HEK293 (cell line): ENCODE results near the gene NT5C1B.

Experiments
- CTCF ChIA-PET: fragments of 350-600 bp; formaldehyde crosslinking; extraction: SDS; loops from one replicate; lab custom pipeline; 2021; ENCODE audit warnings: antibody characterized with exemption; lab: Yijun Ruan, JAX
- POLR2A ChIA-PET: fragments of 300-600 bp; formaldehyde crosslinking; extraction: SDS; loops from one replicate; lab custom pipeline; 2020; ENCODE audit warnings: antibody characterized with exemption, inconsistent platforms; lab: Yijun Ruan, JAX
- H3K27ac ChIP-seq: fragments of 200-500 bp; sonication (Bioruptor generic); 2 replicates; pipeline ENCODE4 v1.5.1; 2014; ENCODE audit warnings: low read depth, low read length, control low read depth, inconsistent platforms; ENCODE audit errors: extremely low read depth
- H3K36me3 ChIP-seq, 2 experiments: fragments of 200-500 bp in 1 of 2; sonication (Bioruptor generic) in 1 of 2; 1 replicate in 1 of 2; 2 replicates in 1 of 2; pipeline ENCODE4 v1.5.1; 2014 to 2017; ENCODE audit warnings: inconsistent platforms in 2 of 2, low read length in 2 of 2; ENCODE audit not compliant: control insufficient read depth in 2 of 2, insufficient read depth in 1 of 2
- H3K4me1 ChIP-seq: fragments of 200-500 bp; sonication (Bioruptor generic); 2 replicates; pipeline ENCODE4 v1.5.1; 2014; ENCODE audit warnings: mild to moderate bottlenecking, low read length, inconsistent platforms; ENCODE audit not compliant: control insufficient read depth, insufficient read depth
- H3K4me3 ChIP-seq: 2 replicates; pipeline ENCODE4 v1.5.1; 2011; ENCODE audit warnings: low read depth, mild to moderate bottlenecking, control low read depth, low read length, moderate library complexity
- H3K9me3 ChIP-seq: fragments of 200-500 bp; sonication (Bioruptor generic); 2 replicates; pipeline ENCODE4 v1.5.1; 2014; ENCODE audit warnings: low read depth, low read length, inconsistent platforms; ENCODE audit not compliant: control insufficient read depth, insufficient read depth
- PRDM6 ChIP-seq: fragments of 450-650 bp; formaldehyde crosslinking; IDR thresholded peaks from 2 replicates; pipeline ENCODE4 v1.5.1; 2017; ENCODE audit warnings: missing biosample characterization, missing genetic modification characterization
- RBAK ChIP-seq: fragments of 450-650 bp; formaldehyde crosslinking; IDR thresholded peaks from 2 replicates; pipeline ENCODE4 v1.5.1; 2016; ENCODE audit warnings: missing biosample characterization, missing genetic modification characterization
- SP3 ChIP-seq: fragments of 450-650 bp; formaldehyde crosslinking; IDR thresholded peaks from 2 replicates; pipeline ENCODE4 v1.5.1; 2016; ENCODE audit warnings: missing biosample characterization, missing genetic modification characterization
- YY2 ChIP-seq: fragments of 450-650 bp; formaldehyde crosslinking; IDR thresholded peaks from 2 replicates; pipeline ENCODE4 v1.5.1; 2016; ENCODE audit warnings: missing biosample characterization, missing genetic modification characterization
- ZBTB17 ChIP-seq: fragments of 450-650 bp; formaldehyde crosslinking; IDR thresholded peaks from 2 replicates; pipeline ENCODE4 v1.5.1; 2016; ENCODE audit warnings: missing biosample characterization, missing genetic modification characterization
- ZBTB8A ChIP-seq: fragments of 450-650 bp; formaldehyde crosslinking; IDR thresholded peaks from 2 replicates; pipeline ENCODE4 v1.5.1; 2016; ENCODE audit warnings: missing biosample characterization, missing genetic modification characterization
- ZNF112 ChIP-seq: fragments of 450-650 bp; formaldehyde crosslinking; IDR thresholded peaks from 2 replicates; pipeline ENCODE4 v1.5.0; 2017; ENCODE audit warnings: missing biosample characterization, missing genetic modification characterization
- ZNF169 ChIP-seq: fragments of 450-650 bp; formaldehyde crosslinking; IDR thresholded peaks from 2 replicates; pipeline ENCODE4 v1.5.1; 2016; ENCODE audit warnings: missing biosample characterization, missing genetic modification characterization
- ZNF18 ChIP-seq: fragments of 450-650 bp; formaldehyde crosslinking; IDR thresholded peaks from 2 replicates; pipeline ENCODE4 v1.5.1; 2016; ENCODE audit warnings: missing biosample characterization, missing genetic modification characterization
- ZNF202 ChIP-seq: fragments of 450-650 bp; formaldehyde crosslinking; IDR thresholded peaks from 2 replicates; pipeline ENCODE4 v1.5.1; 2016; ENCODE audit warnings: missing biosample characterization, missing genetic modification characterization, borderline replicate concordance
- ZNF350 ChIP-seq: fragments of 450-650 bp; formaldehyde crosslinking; IDR thresholded peaks from 2 replicates; pipeline ENCODE4 v1.5.0; 2017; ENCODE audit warnings: missing biosample characterization, mild to moderate bottlenecking, missing genetic modification characterization
- ZNF398 ChIP-seq: fragments of 450-650 bp; formaldehyde crosslinking; IDR thresholded peaks from 2 replicates; pipeline ENCODE4 v1.5.1; 2017; ENCODE audit warnings: missing biosample characterization, missing genetic modification characterization
- ZNF416 ChIP-seq: fragments of 450-650 bp; formaldehyde crosslinking; IDR thresholded peaks from 2 replicates; pipeline ENCODE4 v1.5.1; 2016; ENCODE audit warnings: missing biosample characterization, missing genetic modification characterization
- ZNF426 ChIP-seq: fragments of 450-650 bp; formaldehyde crosslinking; IDR thresholded peaks from 2 replicates; pipeline ENCODE4 v1.5.1; 2017; ENCODE audit warnings: missing biosample characterization, missing genetic modification characterization, mild to moderate bottlenecking, inconsistent platforms, moderate library complexity
- ZNF488 ChIP-seq: fragments of 450-650 bp; formaldehyde crosslinking; IDR thresholded peaks from 2 replicates; pipeline ENCODE4 v1.5.1; 2016; ENCODE audit warnings: missing biosample characterization, missing genetic modification characterization
- ZNF558 ChIP-seq: fragments of 450-650 bp; formaldehyde crosslinking; IDR thresholded peaks from 2 replicates; pipeline ENCODE4 v1.5.1; 2016; ENCODE audit warnings: missing biosample characterization, missing genetic modification characterization
- ZNF596 ChIP-seq: fragments of 450-650 bp; IDR thresholded peaks from 2 replicates; pipeline ENCODE4 v1.5.0; 2018; ENCODE audit warnings: missing biosample characterization, mild to moderate bottlenecking, missing genetic modification characterization, moderate library complexity
- ZNF639 ChIP-seq: fragments of 450-650 bp; formaldehyde crosslinking; IDR thresholded peaks from 2 replicates; pipeline ENCODE4 v1.5.1; 2016; ENCODE audit warnings: missing biosample characterization, missing genetic modification characterization
- ZNF791 ChIP-seq: fragments of 450-650 bp; formaldehyde crosslinking; IDR thresholded peaks from 2 replicates; pipeline ENCODE4 v1.5.1; 2016; ENCODE audit warnings: missing biosample characterization, missing genetic modification characterization
- ZSCAN16 ChIP-seq: fragments of 450-650 bp; formaldehyde crosslinking; IDR thresholded peaks from 2 replicates; pipeline ENCODE4 v1.5.1; 2016; ENCODE audit warnings: missing biosample characterization, missing genetic modification characterization
- ZSCAN4 ChIP-seq: fragments of 450-650 bp; formaldehyde crosslinking; IDR thresholded peaks from 2 replicates; pipeline ENCODE4 v1.5.1; 2017; ENCODE audit warnings: missing biosample characterization, missing genetic modification characterization
- ZXDB ChIP-seq: fragments of 450-650 bp; formaldehyde crosslinking; IDR thresholded peaks from 2 replicates; pipeline ENCODE4 v1.5.1; 2016; ENCODE audit warnings: missing biosample characterization, missing genetic modification characterization

The NT5C1B gene

GRCh38 chr2:18589354-18589753, at the start of gene NT5C1B:
TSS of gene NT5C1B (minus strand) at chr2:18589569. CDS start at chr2:18589468, 101 bp downstream.
- Histone ChIP-seq H3K9me3 (no peaks in the 10 kb centered on the region; the same call in 1 of the 2 replicates), H3K36me3 (no peaks in the 10 kb centered on the region), H3K4me1 (no peaks in the 10 kb centered on the region), H3K4me3 (no peak within 1 kb of the TSS), H3K27ac (no peak within 1 kb of the TSS)
- ChIA-PET POLR2A (no interaction called here), CTCF (interaction anchor here (0.7 kb wide), 1 partner anchor 185 kb away, joined by 4 read pairs; no protein-coding TSS in a partner anchor)
- TF ChIP-seq ZSCAN16 (tag by site-specific recombination) (no peak), PRDM6 (tag by site-specific recombination) (no peak), ZNF488 (tag by site-specific recombination) (no peak), ZNF350 (tag by site-specific recombination) (no peak), ZNF416 (tag by site-specific recombination) (no peak), ZBTB17 (no peak), ZNF639 (tag by site-specific recombination) (no peak), ZXDB (no peak), ZSCAN4 (tag by site-specific recombination) (no peak), ZNF398 (tag by site-specific recombination) (no peak), ZNF112 (tag by site-specific recombination) (no peak), ZNF791 (no peak), RBAK (tag by site-specific recombination) (no peak), ZNF169 (tag by site-specific recombination) (no peak), ZNF202 (tag by site-specific recombination) (no peak), SP3 (tag by site-specific recombination) (no peak), ZNF426 (tag by site-specific recombination) (no peak), ZBTB8A (tag by site-specific recombination) (no peak)

GRCh38 chr2:18637196-18637595, 47.8 kb upstream of the NT5C1B start:
- H3K36me3 ChIP-seq = no peaks in the 10 kb centered on the region
- no peak overlapping the region for H3K27ac ChIP-seq
- no peak for TF ChIP-seq ZNF596
- no peak for TF ChIP-seq YY2 (tag by site-specific recombination)
- TF ChIP-seq ZNF558 = 0 out of 2 replicates have a peak, but pooled peaks have one; percentile 26
- TF ChIP-seq ZNF18 (tag by site-specific recombination) = no peak
- TF ChIP-seq, all 188 proteins: peak for 1
- Histone ChIP-seq H3K4me1 (no peaks in the 10 kb centered on the region), H3K9me3 (no peaks in the 10 kb centered on the region), H3K4me3 (no peak overlapping the region)
- CTCF ChIA-PET = no interaction called here
- POLR2A ChIA-PET = no interaction called here
